ENCODE measurements around the gene CHEK1.
"Not testable (repeated sequence)": the region's sequence is repeated elsewhere in the genome, so short reads cannot be mapped to it uniquely, and the experiment has no call there.

Gene CHEK1

GRCh38 chr11:125690006-125690405, 65.0 kb downstream of the CHEK1 start:
- no peak for FAIRE-seq
- no peak for DNase-seq (ENCODE audit: insufficient read length, low spot score)

GRCh38 chr11:125692887-125693286, 67.9 kb downstream of the CHEK1 start:
- no peak for DNase-seq (ENCODE audit: insufficient read length, low spot score)

GRCh38 chr11:125694951-125695350, 70.0 kb downstream of the CHEK1 start:
- DNase-seq (ENCODE audit: insufficient read length, low spot score) (no peak), FAIRE-seq (no peak)

More at GRCh38 chr11:125692887-125693286, 67.9 kb downstream of the CHEK1 start:
- no peak for FAIRE-seq

GRCh38 chr11:125701018-125701610, 76.2 kb downstream of the CHEK1 start:
- DNase-seq (ENCODE audit: insufficient read length, low spot score): no peak
- FAIRE-seq: no peak

- FAIRE-seq: no peak
- no peak for DNase-seq (ENCODE audit: insufficient read length, low spot score)
These were observed 77.1 kb downstream of the CHEK1 start for GRCh38 chr11:125701858-125702621.

- DNase-seq (ENCODE audit: insufficient read length, low spot score); FAIRE-seq: not testable (repeated sequence)
These were observed 79.7 kb downstream of the CHEK1 start for GRCh38 chr11:125704686-125705085.

GRCh38 chr11:125720781-125721180, 95.8 kb downstream of the CHEK1 start:
- DNase-seq (ENCODE audit: insufficient read length, low spot score): no peak
- no peak for FAIRE-seq

- no peak for FAIRE-seq
- no peak for DNase-seq (ENCODE audit: insufficient read length, low spot score)
These were observed 99.2 kb downstream of the CHEK1 start for GRCh38 chr11:125724125-125724524.
